Inflammatory macrophage treated with lipopolysaccharide for 4 hours (primary cell): ENCODE data around the gene ACTL7B.
"Not testable (repeated sequence)": the region's sequence is repeated elsewhere in the genome, so short reads cannot be mapped to it uniquely, and the experiment has no call there.

Experiments used
- DNase-seq: peaks from one replicate; pipeline ENCODE4 v3.0.0-alpha.2; 2020

ACTL7B gene

DNA sequence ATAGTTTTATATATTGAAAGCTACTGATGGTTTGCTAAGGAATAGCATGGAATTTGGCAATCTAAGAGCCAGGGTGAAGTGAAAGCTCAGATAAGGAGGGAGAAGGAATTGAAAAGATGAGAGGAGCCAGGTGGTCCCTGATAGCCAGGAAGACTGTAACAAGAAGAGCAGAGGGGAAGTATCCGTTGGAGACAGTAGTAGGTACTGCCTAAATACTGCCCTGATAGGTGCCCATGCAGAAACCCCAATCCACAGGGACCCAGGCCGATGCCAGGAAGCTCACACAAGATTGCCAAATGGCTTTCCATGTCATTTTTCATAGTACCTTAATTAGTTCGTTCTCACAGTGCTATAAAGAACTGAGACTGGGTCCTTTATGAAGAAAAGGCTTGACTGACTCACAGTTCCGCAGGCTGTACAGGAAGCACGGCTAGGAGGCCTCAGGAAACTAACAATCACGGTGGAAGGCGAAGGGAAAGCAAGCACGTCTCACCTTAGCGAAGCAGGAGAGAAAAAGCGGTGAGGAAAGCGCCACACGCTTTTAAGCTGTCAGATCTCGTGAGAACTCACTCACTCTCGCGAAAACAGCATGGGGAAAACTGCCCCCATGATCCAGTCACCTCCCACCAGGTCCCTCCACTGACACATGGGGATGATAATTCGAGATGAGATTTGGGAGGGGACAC lies 13.0 kb downstream of the ACTL7B start:
- DNase-seq: no peak

DNA sequence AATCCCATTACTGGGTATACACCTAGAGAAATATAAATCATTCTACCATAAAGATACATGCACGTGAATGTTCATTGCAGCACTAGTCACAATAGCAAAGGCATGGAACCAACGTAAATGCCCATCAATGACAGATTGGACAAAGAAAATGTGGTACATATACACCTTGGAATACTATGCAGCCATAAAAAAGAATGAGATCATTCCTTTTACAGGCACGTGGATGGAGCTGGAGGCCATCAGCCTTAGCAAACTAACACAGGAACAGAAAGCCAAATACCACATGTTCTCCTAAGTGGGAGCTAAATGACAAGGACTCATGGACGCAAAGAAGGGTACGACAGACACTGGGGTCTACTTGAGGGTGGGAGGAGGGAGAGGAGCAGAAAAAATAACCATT lies 16.2 kb downstream of the ACTL7B start:
- DNase-seq: not testable (repeated sequence)

DNA sequence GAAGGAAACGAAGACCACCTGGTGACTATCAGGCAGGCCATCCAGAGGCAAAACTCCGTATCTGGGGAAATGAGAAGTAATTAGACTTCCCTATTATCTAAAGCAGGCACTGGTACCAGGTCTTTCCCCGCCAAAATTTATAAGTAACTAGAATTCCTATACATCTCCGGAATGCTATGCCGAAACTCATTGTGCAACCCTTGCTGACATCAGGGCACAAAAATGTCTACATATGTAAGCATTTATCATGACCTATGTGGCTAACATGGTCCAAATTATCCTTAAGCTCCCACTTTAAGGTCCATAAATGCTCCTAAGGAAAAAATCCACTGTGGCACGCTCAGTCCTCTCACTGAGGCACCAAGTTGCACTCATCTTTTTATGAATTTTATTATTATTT lies 17.8 kb downstream of the ACTL7B start:
- DNase-seq: no peak

GRCh38 chr9:108837530-108837929 lies 18.3 kb downstream of the ACTL7B start:
- DNase-seq: no peak

GRCh38 chr9:108836781-108837180 lies 19.0 kb downstream of the ACTL7B start:
- DNase-seq: no peak

DNA sequence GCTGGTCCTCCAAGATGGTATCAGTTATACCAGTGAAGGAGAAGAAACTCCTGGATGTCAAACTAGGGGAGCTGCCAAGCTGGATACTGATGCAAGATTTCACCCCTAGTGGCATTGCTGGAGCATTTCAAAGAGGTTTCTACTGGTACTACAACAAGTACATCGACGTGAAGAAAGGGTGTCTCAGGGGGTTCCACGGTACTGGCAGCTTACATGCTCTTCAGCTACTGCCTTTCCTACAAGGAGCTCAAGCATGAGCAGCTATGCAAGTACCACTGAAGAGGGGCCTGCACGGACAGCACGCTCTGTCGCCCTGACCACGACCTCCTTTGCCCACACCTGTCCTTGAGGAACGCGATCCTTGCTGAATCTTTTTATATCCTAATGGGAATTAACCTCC lies 19.5 kb downstream of the ACTL7B start:
- DNase-seq: no peak

- peak; percentile 66 for DNase-seq
Observed at GRCh38 chr9:108835831-108836230, 20.0 kb downstream of the ACTL7B start.

- DNase-seq: peak; percentile 6
Observed at GRCh38 chr9:108834959-108835665, 20.7 kb downstream of the ACTL7B start.

DNA sequence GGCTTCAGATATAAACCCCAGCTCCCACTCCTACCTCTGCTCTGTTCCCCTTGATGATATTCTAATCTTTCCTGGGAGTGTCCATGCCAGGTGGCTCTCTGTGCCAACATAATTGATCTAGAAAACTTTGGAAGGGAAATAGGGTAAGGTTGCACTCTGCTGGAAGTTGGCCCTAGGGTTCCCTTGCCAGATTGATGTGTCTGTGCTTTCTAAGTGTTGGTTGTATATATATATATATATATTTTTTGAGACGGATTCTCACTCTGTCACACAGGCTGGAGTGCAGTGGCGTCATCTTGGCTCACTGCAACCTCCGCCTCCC lies 23.6 kb downstream of the ACTL7B start:
- no peak for DNase-seq

DNA sequence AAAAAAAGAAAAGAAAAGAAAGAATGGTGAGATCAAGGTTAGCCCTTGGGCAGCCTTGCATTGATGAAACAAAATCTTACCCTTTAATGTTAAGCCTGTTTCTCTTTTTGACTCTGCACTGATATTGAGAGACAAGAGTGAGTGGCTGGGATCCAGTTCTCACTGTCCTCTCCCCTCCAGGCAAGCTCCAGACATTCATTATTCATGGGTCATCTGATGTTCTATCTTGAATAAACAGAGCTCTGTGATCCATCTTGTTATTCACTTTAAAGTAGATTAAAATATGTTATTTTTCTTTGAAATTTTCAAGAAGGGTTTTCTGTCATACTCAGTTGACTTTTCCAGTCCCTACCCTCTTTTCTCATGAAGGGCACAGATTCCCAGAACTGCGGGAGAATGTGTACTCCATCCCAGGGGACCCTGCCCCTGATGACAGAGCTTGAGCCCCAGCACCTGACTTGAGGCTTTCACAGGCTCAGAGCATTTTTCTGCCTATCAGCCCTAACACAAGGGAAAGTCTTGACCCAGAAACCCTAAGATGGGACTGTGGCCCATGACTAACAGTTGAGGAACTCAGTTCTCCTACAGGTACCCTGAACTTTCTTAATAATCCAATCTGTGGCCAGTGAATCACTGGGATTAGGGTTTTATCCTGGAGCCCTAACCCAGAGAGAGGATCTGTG lies 24.1 kb downstream of the ACTL7B start:
- no peak for DNase-seq

DNA sequence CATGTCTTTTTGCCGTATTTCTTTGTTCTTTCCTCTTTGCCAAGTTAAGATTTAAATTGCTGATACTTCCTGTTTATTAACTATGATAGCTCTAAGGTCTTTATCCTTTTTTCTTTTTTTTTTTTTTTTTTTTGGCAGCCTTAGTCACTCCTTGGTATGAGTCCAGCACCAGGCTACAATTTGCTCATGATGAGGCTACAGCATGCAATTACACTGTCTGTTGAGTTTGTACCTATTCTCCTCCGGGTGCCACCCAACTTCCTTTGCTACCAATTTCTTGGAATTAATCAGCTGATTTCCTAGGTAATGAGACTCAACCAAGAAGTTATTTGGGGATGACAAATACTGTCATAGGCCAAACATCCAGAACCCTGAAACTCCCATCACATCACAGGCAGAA lies 25.5 kb downstream of the ACTL7B start:
- DNase-seq: no peak

DNA sequence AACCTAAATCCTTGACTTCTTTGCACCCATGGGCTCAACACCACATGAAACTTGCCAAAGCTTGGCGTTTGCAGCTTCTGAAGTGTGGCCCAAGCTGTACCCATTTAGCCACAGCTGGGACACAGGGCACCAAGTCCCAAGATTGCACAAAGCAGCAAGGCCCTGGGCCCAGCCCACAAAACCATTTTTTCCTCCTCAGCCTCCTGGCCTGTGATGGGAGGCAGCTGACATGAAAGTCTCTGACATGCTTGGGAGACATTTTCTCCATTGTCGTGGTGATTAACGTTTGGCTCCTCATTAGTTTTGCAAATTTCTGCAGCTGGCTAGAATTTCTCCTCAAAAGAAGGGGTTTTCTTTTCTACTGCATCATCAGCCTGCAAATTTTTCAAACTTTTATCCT lies 32.0 kb downstream of the ACTL7B start:
- no peak for DNase-seq

GRCh38 chr9:108816037-108816436 lies 39.7 kb downstream of the ACTL7B start:
- peak; percentile 68 for DNase-seq

DNA sequence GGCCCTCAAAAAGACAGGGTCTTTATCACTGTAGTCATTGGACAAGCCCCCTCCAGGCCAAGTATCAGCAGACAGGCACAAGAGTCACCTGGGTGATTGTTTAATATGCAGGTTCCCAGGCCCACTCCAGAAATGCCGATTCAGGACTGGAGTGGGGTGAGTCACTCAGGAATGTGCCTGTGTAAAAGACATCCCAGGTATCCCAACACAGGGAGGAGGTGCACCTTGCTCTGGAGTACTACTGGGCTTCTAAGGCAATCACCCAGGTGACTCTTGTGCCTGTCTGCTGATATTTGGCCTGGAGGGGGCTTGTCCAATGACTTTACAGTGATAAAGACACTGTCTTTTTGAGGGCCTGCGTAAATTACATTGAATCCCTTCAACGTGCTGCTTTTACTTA lies 40.6 kb downstream of the ACTL7B start:
- DNase-seq: no peak

DNA sequence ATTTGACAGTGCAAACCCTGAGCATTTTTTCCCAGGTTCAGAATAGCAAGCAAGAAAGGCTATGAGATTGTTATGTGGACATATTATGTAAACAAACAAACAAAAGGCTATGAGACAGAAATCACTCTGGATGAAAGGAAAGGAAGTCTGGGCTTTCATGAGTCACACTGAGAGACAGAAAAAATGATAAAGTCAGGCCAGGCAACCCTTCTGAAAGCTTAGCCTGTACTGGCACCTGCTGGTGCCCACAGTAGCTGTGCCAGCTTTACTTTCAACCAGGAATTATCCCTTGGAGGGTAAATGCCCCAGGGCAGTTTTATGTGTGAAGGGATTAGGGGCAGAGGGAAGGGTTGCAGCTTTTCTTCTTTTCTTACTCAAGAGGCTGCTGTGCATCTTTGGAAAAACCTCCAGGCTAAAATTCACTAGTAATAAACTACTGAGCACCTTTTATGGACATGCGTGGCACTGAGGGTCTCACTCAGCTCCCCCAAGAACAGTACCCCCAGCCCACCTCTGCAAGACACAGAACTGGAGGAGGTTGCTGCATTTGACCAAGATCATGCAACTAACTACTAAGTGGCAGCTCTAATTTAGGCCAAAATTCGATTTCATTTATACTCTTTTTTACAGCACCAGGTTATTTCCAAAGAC lies 41.7 kb downstream of the ACTL7B start:
- peak; percentile 73 for DNase-seq

DNA sequence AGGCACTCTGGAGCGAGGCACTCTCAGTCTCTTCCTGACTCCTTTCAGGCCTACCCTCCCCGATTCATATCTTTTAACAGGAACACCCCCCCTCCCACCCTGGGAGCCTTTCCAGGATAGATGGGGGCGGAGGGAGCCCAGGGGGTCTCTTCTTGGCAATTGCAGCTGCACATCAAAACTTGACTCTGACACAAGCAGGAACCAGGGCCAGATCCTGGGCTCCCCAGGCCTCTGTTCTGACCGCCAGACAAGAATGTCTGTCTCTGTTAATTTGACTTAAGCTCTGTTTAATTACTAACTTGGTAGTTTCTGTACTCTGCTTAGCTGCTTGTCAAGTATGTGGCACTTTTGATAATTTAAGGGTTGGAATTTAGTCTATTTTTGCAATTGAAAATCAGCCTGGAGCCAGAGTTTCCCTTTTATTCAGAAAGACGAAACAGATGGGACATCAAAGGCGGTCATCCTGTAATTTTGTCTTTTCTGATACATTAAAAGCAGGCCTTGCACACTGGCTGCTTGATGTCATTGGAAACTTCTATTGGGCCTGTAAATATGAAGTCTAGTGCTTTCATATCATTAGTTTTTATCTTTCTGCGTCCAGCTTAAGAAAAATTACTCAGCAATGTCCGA lies 43.3 kb downstream of the ACTL7B start:
- no peak for DNase-seq

DNA sequence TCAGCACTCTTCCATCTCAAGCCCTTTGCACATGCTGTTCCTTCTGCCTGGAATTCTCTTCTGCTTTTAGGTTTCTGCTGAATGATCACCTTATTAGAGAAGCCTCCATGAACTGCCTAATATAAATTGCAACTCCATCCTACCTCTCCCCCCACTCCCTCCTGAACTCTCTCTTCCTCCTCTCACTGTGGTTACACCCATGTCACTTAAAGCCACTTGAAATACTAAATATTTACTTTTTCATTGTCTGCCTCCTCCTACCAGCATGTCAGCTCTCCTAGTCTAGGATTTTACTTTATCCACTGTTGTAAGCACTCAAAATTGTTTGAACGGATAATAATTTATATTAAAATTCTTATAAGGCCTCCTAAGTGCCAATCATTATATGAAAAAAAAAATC lies 43.8 kb downstream of the ACTL7B start:
- DNase-seq: no peak

- no peak for DNase-seq
Observed at GRCh38 chr9:108809269-108809668, 46.5 kb downstream of the ACTL7B start.
